Measurements from ENCODE around the gene C19orf67.

The C19orf67 gene

DNA sequence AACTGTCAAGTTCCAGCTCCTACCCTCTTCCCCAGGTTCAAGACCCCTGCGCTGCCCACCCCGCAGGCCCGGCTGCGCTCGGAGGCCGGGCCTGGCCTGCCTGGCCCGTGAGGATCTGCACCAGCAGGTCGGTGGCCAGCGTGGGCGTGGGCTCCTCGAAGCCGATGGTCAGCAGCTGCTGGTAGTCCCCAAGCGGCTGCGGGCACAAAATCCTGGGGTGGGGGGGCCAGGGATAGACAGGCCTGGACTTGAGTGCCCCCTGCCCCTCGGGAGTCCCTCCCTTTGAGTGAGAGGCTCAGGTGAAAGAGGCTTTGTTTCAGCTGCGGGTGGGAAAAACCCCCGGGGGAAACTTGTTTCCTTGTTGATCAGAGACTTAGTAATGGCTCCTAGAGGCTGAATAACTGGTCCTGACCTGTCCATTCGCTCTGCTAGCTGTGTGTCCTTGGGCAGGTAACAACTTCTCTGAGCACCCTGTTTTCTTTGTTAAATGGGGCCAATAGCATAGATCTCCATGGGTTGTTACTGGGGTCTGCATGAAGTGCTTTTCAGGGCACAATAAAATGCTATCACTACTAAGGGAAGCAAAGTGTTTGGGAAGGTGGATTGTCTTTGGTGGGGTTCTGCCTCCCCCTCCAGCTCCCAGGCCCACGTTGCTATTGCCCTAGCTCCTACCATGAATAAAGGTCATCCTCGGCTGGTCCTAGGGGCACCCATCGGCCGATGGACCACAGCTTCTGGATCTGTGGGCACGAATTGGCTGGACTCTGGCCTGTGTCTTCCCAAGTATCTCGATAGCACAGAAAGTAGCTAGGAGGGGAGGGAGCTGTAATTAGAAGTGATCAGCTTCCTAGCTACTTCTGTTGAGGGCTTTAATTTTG, 3.5 kb downstream of the C19orf67 start:
- TF ChIP-seq, protein P1, sequence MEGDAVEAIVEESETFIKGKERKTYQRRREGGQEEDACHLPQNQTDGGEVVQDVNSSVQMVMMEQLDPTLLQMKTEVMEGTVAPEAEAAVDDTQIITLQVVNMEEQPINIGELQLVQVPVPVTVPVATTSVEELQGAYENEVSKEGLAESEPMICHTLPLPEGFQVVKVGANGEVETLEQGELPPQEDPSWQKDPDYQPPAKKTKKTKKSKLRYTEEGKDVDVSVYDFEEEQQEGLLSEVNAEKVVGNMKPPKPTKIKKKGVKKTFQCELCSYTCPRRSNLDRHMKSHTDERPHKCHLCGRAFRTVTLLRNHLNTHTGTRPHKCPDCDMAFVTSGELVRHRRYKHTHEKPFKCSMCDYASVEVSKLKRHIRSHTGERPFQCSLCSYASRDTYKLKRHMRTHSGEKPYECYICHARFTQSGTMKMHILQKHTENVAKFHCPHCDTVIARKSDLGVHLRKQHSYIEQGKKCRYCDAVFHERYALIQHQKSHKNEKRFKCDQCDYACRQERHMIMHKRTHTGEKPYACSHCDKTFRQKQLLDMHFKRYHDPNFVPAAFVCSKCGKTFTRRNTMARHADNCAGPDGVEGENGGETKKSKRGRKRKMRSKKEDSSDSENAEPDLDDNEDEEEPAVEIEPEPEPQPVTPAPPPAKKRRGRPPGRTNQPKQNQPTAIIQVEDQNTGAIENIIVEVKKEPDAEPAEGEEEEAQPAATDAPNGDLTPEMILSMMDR (IDR thresholded peaks at IDR 0.05; ENCODE audit: extremely low read depth, missing control alignments), result no peak
- peak; percentile 72 for DNase-seq (ENCODE audit: low spot score)

DNA sequence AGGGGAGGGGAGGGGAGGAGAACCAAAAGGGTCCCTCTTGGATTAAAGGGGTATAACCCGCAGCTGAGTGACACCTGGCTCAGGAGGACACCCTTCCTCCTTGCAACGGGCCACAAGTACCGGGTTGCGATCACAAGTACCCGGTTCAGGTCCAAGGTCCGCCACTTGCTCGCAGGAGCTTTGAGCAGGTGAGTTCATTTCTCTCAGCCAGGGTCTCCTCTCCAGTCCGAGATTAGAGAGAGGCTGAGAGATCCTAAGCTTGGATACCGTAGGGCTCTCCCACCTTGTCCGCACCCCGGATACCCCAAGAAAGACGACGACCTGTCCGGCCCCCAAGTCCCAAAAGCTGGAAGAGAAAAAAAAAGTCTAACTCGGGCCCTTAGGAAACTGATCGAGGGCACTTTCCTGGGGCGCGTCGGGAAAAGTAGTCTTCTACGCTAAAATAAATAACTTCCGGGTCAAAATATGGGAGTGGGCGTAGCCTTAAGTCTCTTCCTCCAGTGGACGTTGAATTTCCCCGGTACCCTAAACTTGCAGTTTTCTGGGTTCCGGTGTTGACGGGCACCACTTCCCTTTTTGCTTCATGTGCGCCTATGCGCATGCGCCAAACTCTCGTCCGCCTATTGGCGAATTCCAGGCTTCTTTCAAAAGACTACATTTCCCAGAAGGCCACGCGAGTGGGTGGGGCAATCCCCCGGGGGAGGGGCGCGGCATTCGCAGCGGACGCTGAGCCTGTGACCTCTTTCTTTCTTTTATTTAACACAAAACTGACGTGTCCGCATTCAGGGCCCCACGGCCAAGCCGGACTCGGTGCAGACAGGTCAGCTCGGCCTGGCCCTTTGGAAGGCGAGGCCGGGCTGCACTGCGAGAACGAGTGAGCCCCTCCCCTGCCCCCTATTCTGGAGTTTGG, 4.4 kb downstream of the C19orf67 start:
- DNase-seq (ENCODE audit: low spot score), result peak; percentile 99
- TF ChIP-seq, protein P1 (IDR thresholded peaks at IDR 0.05; ENCODE audit: extremely low read depth, missing control alignments), result no peak

DNA sequence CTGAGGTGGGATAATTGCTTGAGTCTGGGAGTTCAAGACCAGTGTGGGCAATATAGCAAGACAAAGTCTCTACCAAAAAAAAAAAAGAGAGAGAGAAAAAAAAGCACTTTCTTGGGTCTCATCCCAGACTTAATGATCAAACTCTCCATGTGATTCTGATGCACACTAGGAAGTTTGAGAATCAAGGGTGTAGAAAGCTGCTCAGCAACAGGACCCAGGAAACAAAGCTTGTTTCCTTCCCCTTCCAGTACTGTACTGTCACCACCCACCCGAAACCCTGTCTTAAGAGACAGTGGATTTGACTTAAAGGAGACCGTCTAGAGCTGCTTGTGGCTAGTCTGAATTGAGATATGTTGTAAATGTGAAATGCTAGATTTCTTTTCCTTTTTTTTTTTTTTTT, 7.2 kb downstream of the C19orf67 start:
- TF ChIP-seq, protein P1 (IDR thresholded peaks at IDR 0.05; ENCODE audit: extremely low read depth, missing control alignments), result no peak
- DNase-seq (ENCODE audit: low spot score), result no peak

DNA sequence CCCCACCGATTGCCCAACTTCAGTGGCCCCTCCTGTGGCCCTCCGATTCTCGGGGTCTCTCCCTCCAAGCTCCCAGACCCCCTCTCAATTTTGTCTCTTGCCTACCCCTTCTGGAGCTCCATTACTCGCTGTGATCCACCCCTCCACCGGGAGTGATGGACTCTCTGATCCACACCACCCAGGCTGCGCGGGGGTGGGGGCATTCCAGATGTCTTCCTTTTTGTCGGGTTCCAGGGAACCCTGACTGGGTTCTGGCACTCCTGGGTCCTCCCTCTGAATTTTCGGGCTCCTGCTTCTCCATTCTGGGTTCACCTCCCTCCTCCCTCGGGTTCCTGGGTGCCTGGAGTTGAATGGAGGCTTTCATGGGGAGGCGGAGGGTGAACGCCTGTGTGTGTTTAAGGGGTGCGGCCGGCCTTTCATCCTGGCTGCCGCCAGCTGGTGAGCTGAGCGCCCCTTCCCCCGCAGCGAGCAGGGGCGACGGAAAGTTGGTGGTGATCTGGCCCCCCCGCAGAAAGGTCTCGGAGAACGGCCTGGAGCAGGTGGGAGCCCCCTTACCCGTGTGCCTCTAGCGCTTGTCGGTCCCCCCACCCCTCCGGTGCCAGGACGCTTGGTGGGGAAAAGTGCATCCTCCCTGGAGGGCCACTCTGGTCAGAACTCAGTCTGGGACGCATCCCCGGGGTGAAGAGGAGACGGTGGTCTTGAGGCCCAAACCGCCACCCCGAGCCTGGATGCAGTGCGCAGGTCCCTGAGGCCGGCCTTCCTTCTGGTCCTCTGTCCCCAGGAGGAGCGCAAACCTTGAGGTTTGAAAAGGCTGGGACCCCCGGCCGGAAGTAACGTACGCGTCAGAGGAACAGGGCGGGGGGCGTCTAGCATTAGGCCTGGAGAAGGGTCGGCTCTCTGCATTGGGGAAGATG, 11.4 kb downstream of the C19orf67 start:
- DNase-seq (ENCODE audit: low spot score), result peak; percentile 34
- TF ChIP-seq, protein P1 (IDR thresholded peaks at IDR 0.05; ENCODE audit: extremely low read depth, missing control alignments), result no peak

DNA sequence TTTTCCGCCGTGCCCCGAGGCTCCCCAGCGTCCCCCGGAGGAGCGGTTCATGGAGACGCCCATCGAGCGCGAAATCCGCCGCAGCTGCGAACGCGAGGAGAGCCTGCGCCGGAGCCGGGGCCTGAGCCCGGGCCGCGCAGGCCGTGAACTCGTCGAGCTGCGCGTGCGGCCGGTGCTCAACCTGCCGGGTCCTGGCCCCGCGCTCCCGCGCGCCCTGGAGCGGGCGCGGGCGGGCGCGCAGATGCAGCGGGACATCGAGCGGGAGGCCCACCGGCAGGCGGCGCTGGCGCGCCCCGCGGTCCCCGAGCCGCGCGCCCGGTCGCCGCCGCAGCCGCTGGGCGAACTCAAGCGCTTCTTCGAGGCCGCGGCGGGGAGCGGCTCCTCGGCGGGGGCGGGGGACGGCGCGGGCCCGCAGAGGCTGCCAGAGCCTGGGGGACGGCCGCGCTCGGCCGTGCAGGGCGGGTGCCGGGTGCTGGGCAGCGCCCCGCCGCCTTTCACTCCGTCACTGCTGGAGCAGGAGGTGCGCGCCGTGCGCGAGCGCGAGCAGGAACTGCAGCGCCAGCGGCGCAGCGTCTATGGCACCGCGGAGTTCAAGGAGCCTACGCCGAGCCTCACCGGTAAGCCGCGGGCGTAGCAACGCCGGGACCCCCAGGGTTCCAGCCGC, 12.2 kb downstream of the C19orf67 start:
- DNase-seq (ENCODE audit: low spot score), result peak; percentile 92
- TF ChIP-seq, protein P1 (IDR thresholded peaks at IDR 0.05; ENCODE audit: extremely low read depth, missing control alignments), result peak; percentile 83

DNA sequence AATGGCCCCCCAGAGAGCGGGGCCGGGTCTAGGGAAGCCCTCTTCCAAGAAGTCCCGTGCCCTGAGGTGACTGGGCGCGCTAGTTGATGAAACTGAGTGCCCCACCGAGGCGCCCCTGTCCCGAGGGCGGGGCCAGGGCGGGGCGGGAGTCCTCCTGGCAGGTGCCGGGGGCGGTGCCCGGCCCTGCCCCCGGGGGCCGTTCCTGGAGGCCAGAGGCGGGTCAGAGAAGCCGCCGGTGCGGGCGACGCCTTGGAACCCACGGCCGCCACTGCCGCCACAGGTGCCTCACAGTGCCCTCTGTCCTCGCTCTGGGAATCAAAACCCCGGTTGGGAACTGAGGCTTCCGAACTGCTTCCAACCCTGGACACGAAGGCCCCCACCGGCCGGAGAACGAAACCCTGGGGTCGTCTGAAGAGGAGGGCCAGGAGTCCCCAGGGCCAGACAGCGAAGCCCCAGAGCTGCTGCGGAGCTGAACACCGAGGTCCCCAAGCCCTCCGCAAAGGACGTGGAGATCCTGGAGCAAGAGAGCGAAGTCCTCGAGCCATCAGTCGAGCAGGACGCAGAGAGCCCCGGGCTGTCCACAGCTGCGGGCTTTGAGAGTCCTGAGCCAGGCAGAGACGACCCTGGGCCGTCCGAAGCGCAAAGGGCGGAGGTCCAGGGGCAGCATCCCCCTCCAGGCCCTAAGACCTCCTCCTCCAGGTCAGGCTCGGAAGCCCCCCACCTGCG, 12.9 kb downstream of the C19orf67 start, which contains the start of gene MISP3:
Gene MISP3 (plus strand): TSS at position 252 of the 726 bp plus-strand sequence. CDS start 524 bp downstream, outside the sequence.
- TF ChIP-seq, protein P1 (IDR thresholded peaks at IDR 0.05; ENCODE audit: extremely low read depth, missing control alignments), result no peak
- peak; percentile 77 for DNase-seq (ENCODE audit: low spot score)

Measured in GM20000 (cell line).